ENCODE data around the gene OS9. TPM values are rescaled to one million over a fixed set of nuclear protein-coding genes. Genes with fewer than 3 reads are reported as not detected.

OS9 gene
- total RNA-seq, 4 donors from 2014 or later = 139 to 223 (median 148) TPM

- Histone ChIP-seq H3K27ac (replicated peaks in 1 of 4) (peak overlapping the region in 3 of 4 donors; percentile 90 to 95 (median 93)), H3K27me3 (peaks cover 0 to 12% (median 4%) of the 10 kb centered on the region in 4 donors), H3K4me3 (no peak overlapping the region), H3K36me3 (peaks cover 0 to 36% (median 23%) of the 10 kb centered on the region in 4 donors), H3K9me3 (no peaks in the 10 kb centered on the region), H3K4me1 (peaks cover 26 to 45% (median 35%) of the 10 kb centered on the region in 4 donors)
- intact Hi-C loops (cut with DNase I) = no loop called here
- 98% methylated on average over 4 of the region's 4 CpGs for WGBS
- no peak for DNase-seq (ENCODE audit: extremely low spot score)
- TF ChIP-seq EP300 (IDR thresholded peaks at IDR 0.05) (no peak), POLR2A (IDR thresholded peaks at IDR 0.05; ENCODE audit: low read depth) (no peak), POLR2AphosphoS5 (IDR thresholded peaks at IDR 0.05) (no peak)
These were observed 76.8 kb downstream of the OS9 start for GRCh38 chr12:57770734-57771133.

Other genes with a start within 250 kb of the OS9 start
- gene INHBE, start 238.8 kb upstream of the OS9 start, total RNA-seq = not detected
- gene GLI1, start 234.3 kb upstream of the OS9 start, total RNA-seq = under 1 TPM in 3 of 4 donors, not detected in 1; 0.17 to 0.98 (median 0.84) TPM
- 10 to 100 TPM in 2 of 4 donors, 1 to 10 TPM in 2; 6.0 to 12.9 (median 8.8) TPM for gene ARHGAP9, start 214.3 kb upstream of the OS9 start, total RNA-seq
- 10 to 100 TPM; 53.2 to 81.0 (median 62.7) TPM for gene MARS1, start 206.1 kb upstream of the OS9 start, total RNA-seq
- 10 to 100 TPM; 14.4 to 43.9 (median 24.4) TPM for gene DDIT3, start 173.6 kb upstream of the OS9 start, total RNA-seq
- gene MBD6, start 171.3 kb upstream of the OS9 start, total RNA-seq = 10 to 100 TPM; 13.8 to 19.9 (median 16.9) TPM
- 100 to 1,000 TPM; 161 to 243 (median 202) TPM for gene DCTN2, start 146.9 kb upstream of the OS9 start, total RNA-seq
- gene KIF5A, start 144.1 kb upstream of the OS9 start, total RNA-seq = 1 to 10 TPM; 2.1 to 3.2 (median 2.4) TPM
- gene PIP4K2C, start 102.9 kb upstream of the OS9 start, total RNA-seq = 10 to 100 TPM; 22.7 to 30.7 (median 29.0) TPM
- gene DTX3, start 89.3 kb upstream of the OS9 start, total RNA-seq = 10 to 100 TPM; 39.0 to 68.6 (median 46.8) TPM
- 100 to 1,000 TPM in 3 of 4 donors, 10 to 100 TPM in 1; 77.7 to 133 (median 111) TPM for gene ARHGEF25, start 82.7 kb upstream of the OS9 start, total RNA-seq
- 10 to 100 TPM in 2 of 4 donors, 1 to 10 TPM in 2; 2.8 to 10.9 (median 7.3) TPM for gene B4GALNT1, start 60.9 kb upstream of the OS9 start, total RNA-seq
- gene AGAP2, start 44.6 kb downstream of the OS9 start, total RNA-seq = 10 to 100 TPM in 1 of 4 donors, 1 to 10 TPM in 3; 2.5 to 11.2 (median 3.6) TPM
- gene TSPAN31, start 50.9 kb downstream of the OS9 start, total RNA-seq = 10 to 100 TPM; 34.3 to 45.1 (median 42.1) TPM
- 10 to 100 TPM; 43.6 to 85.7 (median 71.3) TPM for gene CDK4, start 58.2 kb downstream of the OS9 start, total RNA-seq
- 10 to 100 TPM in 2 of 4 donors, 1 to 10 TPM in 2; 5.6 to 16.9 (median 10.7) TPM for gene MARCHF9, start 61.0 kb downstream of the OS9 start, total RNA-seq
- gene CYP27B1, start 72.9 kb downstream of the OS9 start, total RNA-seq = under 1 TPM in 2 of 4 donors, not detected in 2; 0.32 to 0.66 TPM
- 1 to 10 TPM; 4.2 to 9.8 (median 5.7) TPM for gene METTL1, start 78.0 kb downstream of the OS9 start, total RNA-seq
- gene EEF1AKMT3, start 78.5 kb downstream of the OS9 start, total RNA-seq = 10 to 100 TPM in 2 of 4 donors, 1 to 10 TPM in 2; 6.6 to 13.2 (median 10.0) TPM
- gene TSFM, start 88.7 kb downstream of the OS9 start, total RNA-seq = 10 to 100 TPM; 17.6 to 38.4 (median 29.2) TPM
- gene AVIL, start 124.6 kb downstream of the OS9 start, total RNA-seq = 1 to 10 TPM; 2.2 to 5.8 (median 2.8) TPM
- gene CTDSP2, start 152.6 kb downstream of the OS9 start, total RNA-seq = 100 to 1,000 TPM; 127 to 249 (median 196) TPM
- 10 to 100 TPM; 10.3 to 17.9 (median 14.8) TPM for gene ATP23, start 247.4 kb downstream of the OS9 start, total RNA-seq

All from esophagus muscularis mucosa (tissue), 4 donors.